Measurements from ENCODE around the gene KSR2. TPM values are rescaled to one million over a fixed set of nuclear protein-coding genes. Genes with fewer than 3 reads are reported as not detected.
A peak's percentile ranks its signal among the peaks of the same experiment; 100 is the strongest.

The KSR2 gene
- total RNA-seq, 1 donor from 2014 or later, result 0.30 TPM

DNA sequence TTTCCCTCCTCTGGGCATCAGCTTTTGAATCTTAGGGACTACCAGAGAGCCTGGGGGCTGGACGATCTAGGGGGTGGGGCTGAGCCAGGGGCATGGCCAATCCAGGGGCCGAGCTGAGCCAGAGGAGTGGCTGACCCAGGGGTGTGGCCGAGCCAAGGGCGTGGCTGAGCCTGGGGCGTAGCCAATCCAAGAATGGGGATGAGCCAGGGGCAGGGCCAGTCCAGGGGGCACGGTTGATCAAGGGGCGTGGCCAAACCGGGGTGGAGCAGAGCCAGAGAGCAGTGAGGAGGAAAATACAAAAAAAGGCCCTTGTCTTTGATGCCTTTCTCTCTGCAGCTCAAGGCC is 388.1 kb downstream of the KSR2 start:
- Histone ChIP-seq H3F3A (ENCODE audit: low read depth) (no peaks in the 10 kb centered on the region), H3K79me2 (ENCODE audit: low read depth) (no peaks in the 10 kb centered on the region), H3K27me3 (no peaks in the 10 kb centered on the region), H4K20me1 (ENCODE audit: low read depth) (no peaks in the 10 kb centered on the region), H3K4me3 (no peak overlapping the region), H3K27ac (no peak overlapping the region), H3K9ac (no peak overlapping the region), H3K36me3 (no peaks in the 10 kb centered on the region), H3K9me3 (ENCODE audit: low read depth) (no peaks in the 10 kb centered on the region), H2AFZ (replicated peaks) (peak overlapping the region; percentile 64), H3K4me1 (peaks cover 17% of the 10 kb centered on the region), H3K4me2 (no peak overlapping the region)
- no peaks in the 10 kb centered on the region for H3K36me3 Mint-ChIP-seq
- TF ChIP-seq, protein P1, sequence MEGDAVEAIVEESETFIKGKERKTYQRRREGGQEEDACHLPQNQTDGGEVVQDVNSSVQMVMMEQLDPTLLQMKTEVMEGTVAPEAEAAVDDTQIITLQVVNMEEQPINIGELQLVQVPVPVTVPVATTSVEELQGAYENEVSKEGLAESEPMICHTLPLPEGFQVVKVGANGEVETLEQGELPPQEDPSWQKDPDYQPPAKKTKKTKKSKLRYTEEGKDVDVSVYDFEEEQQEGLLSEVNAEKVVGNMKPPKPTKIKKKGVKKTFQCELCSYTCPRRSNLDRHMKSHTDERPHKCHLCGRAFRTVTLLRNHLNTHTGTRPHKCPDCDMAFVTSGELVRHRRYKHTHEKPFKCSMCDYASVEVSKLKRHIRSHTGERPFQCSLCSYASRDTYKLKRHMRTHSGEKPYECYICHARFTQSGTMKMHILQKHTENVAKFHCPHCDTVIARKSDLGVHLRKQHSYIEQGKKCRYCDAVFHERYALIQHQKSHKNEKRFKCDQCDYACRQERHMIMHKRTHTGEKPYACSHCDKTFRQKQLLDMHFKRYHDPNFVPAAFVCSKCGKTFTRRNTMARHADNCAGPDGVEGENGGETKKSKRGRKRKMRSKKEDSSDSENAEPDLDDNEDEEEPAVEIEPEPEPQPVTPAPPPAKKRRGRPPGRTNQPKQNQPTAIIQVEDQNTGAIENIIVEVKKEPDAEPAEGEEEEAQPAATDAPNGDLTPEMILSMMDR (IDR thresholded peaks at IDR 0.05), result no peak
- TF ChIP-seq EZH2 (IDR thresholded peaks at IDR 0.05) (no peak), EZH2phosphoT487 (IDR thresholded peaks at IDR 0.05) (no peak)
- H3K27ac Mint-ChIP-seq, result no peak overlapping the region
- H3K9me3 Mint-ChIP-seq, result no peaks in the 10 kb centered on the region
- peak; percentile 95 for DNase-seq (ENCODE audit: low spot score)
- no peaks in the 10 kb centered on the region for H3K27me3 Mint-ChIP-seq (ENCODE audit: insufficient read depth, low read depth)
- H3K4me3 Mint-ChIP-seq, result no peak overlapping the region
- peaks cover 13% of the 10 kb centered on the region for H3K4me1 Mint-ChIP-seq

DNA sequence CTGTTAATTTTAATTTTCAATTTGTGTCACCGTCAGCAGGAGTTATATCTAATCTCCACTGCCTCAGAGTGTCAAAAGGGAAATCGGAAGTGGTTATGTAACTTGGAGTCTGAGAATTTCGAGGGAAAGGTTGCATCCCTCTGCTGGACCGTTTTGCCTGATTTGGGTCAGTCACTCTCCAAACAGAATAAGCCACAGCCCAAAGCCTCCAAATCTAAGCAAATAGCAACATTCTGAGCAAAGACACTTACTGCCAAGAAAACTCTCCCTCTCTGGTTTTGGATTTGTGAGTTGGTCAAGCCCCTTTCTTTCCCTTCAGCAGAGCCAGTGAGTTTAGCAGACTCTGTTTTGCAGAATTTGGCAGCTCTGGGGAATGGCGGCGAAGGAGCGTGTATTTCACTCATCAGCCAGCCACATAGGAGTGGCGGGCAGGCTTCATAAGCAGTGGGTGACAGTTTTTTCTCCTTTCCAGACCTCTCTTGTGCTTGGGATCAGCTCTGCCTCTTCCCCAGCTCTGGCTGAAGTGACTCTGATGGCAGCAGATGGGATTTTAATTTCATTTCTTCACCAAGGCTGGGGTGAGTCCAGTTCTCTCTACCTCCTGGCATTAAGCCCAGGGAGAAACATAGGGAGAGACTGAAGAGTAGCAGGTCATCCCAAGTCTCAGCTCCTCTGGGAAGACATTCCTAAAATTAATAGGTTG is 388.6 kb downstream of the KSR2 start:
- no peaks in the 10 kb centered on the region for H3F3A ChIP-seq (ENCODE audit: low read depth)
- H3K9me3 ChIP-seq (ENCODE audit: low read depth), result no peaks in the 10 kb centered on the region
- H3K36me3 ChIP-seq, result no peaks in the 10 kb centered on the region
- no peak overlapping the region for H3K4me3 ChIP-seq
- H4K20me1 ChIP-seq (ENCODE audit: low read depth), result no peaks in the 10 kb centered on the region
- no peak overlapping the region for H3K4me2 ChIP-seq
- H3K4me1 ChIP-seq, result peaks cover 17% of the 10 kb centered on the region
- no peak overlapping the region for H3K27ac ChIP-seq
- H2AFZ ChIP-seq (replicated peaks), result peak overlapping the region; percentile 64
- peaks cover 13% of the 10 kb centered on the region for H3K4me1 Mint-ChIP-seq
- no peak for DNase-seq (ENCODE audit: low spot score)
- no peaks in the 10 kb centered on the region for H3K27me3 ChIP-seq
- no peaks in the 10 kb centered on the region for H3K27me3 Mint-ChIP-seq (ENCODE audit: insufficient read depth, low read depth)
- H3K9ac ChIP-seq, result no peak overlapping the region
- no peaks in the 10 kb centered on the region for H3K36me3 Mint-ChIP-seq
- H3K27ac Mint-ChIP-seq, result no peak overlapping the region
- H3K4me3 Mint-ChIP-seq, result no peak overlapping the region
- no peaks in the 10 kb centered on the region for H3K79me2 ChIP-seq (ENCODE audit: low read depth)
- H3K9me3 Mint-ChIP-seq, result no peaks in the 10 kb centered on the region
- TF ChIP-seq, protein P1 (IDR thresholded peaks at IDR 0.05), result no peak
- TF ChIP-seq EZH2phosphoT487 (IDR thresholded peaks at IDR 0.05) (no peak), EZH2 (IDR thresholded peaks at IDR 0.05) (no peak)

DNA sequence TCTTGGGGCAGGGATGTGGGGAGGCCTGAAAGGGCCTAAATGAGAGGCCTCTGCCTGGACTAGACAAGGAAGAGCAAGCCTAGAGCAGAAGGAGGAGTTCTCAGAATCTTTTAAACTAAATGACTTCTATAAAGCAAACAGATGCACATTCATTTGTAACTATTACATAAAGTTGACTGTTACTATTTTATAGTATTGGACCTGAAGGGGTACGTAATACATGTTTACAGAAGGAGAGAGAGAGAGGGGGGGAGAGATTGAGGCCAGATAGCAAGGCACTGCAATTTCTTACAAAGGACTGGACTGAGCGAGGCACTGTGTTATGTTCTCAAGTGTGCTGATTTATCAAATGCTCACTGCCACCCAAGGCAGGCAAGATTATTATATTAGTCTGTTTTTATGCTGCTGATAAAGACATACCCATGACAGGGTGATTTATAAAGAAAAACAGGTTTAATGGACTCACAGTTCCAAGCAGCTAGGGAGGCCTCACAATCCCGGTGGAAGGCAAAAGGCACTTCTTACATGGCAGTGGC is 391.6 kb downstream of the KSR2 start:
- Histone ChIP-seq H3K4me2 (no peak overlapping the region), H3K4me1 (peaks cover 4% of the 10 kb centered on the region), H3K36me3 (no peaks in the 10 kb centered on the region), H3K79me2 (ENCODE audit: low read depth) (no peaks in the 10 kb centered on the region), H3F3A (ENCODE audit: low read depth) (no peaks in the 10 kb centered on the region), H2AFZ (replicated peaks) (no peak overlapping the region), H3K9ac (no peak overlapping the region), H4K20me1 (ENCODE audit: low read depth) (no peaks in the 10 kb centered on the region), H3K27ac (no peak overlapping the region), H3K9me3 (ENCODE audit: low read depth) (no peaks in the 10 kb centered on the region), H3K4me3 (no peak overlapping the region), H3K27me3 (no peaks in the 10 kb centered on the region)
- peaks cover 2% of the 10 kb centered on the region for H3K27me3 Mint-ChIP-seq (ENCODE audit: insufficient read depth, low read depth)
- no peaks in the 10 kb centered on the region for H3K9me3 Mint-ChIP-seq
- no peaks in the 10 kb centered on the region for H3K36me3 Mint-ChIP-seq
- H3K27ac Mint-ChIP-seq, result no peak overlapping the region
- no peak for DNase-seq (ENCODE audit: low spot score)
- peaks cover 10% of the 10 kb centered on the region for H3K4me1 Mint-ChIP-seq
- no peak overlapping the region for H3K4me3 Mint-ChIP-seq
- no peak for TF ChIP-seq EZH2phosphoT487 (IDR thresholded peaks at IDR 0.05)
- no peak for TF ChIP-seq EZH2 (IDR thresholded peaks at IDR 0.05)
- TF ChIP-seq, protein P1 (IDR thresholded peaks at IDR 0.05), result no peak
